Activated CD8-positive, alpha-beta memory T cell treated with anti-CD3 and anti-CD28 coated beads, Interleukin-2, amount 50 U/mL, for 48 hours (primary cell): ENCODE results near the gene CSMD2.

ENCODE experiments used
- DNase-seq: peaks from one replicate; pipeline ENCODE4 v3.0.0-alpha.2; 2020

CSMD2 gene

DNA sequence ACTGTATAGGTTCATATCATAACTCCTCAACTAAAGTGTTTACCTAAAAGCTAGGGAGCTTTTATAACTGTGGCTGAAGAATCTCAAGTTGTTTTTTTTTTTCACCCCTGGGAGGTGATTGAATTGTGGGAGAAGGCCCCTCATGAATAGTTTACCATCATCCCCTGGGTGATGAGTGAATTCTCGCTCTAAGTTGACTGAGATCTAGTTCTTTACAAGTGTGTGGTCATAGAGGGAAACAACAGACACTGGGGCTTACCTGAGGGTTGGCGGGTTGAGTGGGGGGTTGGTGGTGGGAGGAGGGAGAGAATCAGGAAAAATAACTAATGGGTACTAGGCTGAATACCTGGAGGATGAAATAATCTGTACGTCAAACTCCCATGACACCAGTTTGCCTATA is 700.5 kb downstream of the CSMD2 start:
- DNase-seq, result no peak
